ENCODE data around the gene CUL3.

- TF ChIP-seq CTCF (IDR thresholded peaks at IDR 0.05), result no peak
- TF ChIP-seq REST (IDR thresholded peaks at IDR 0.05; ENCODE audit: insufficient read depth in 1 of 2, low read depth in 2 of 2, low read length in 1 of 2), result no peak
Measured at GRCh38 chr2:224586127-224586695, 1.0 kb upstream of the CUL3 start.
